ENCODE measurements around the gene CCDC61. TPM values are rescaled to one million over a fixed set of nuclear protein-coding genes. Genes with fewer than 3 reads are reported as not detected.
A peak's percentile ranks its signal among the peaks of the same experiment; 100 is the strongest.

Gene CCDC61
- polyA plus RNA-seq, 3 donors = 4.3 to 8.8 (median 6.1) TPM

- DNase-seq = no peak
- Histone ChIP-seq H3K36me3 (replicated peaks in 1 of 2; ENCODE audit: control insufficient read depth in 1 of 2, insufficient read depth in 2 of 2, low read length in 2 of 2) (no peaks in the 10 kb centered on the region), H2AFZ (ENCODE audit: insufficient read depth, low read depth, low read length, poor library complexity, severe bottlenecking) (no peak overlapping the region), H3K27ac (ENCODE audit: low read depth in 1 of 2, low read length in 2 of 2) (no peak overlapping the region), H4K20me1 (ENCODE audit: insufficient read depth, low read length) (no peaks in the 10 kb centered on the region), H3K79me2 (ENCODE audit: insufficient read depth, low read length) (no peaks in the 10 kb centered on the region), H3K4me3 (replicated peaks in 1 of 3; ENCODE audit: low read depth in 2 of 3, low read length in 3 of 3) (no peak overlapping the region), H3K4me1 (ENCODE audit: control insufficient read depth in 1 of 2, insufficient read depth in 2 of 2, low read length in 2 of 2) (peaks cover 8 to 10% of the 10 kb centered on the region in 2 donors), H3K9me3 (replicated peaks in 1 of 2; ENCODE audit: control insufficient read depth in 1 of 2, insufficient read depth in 1 of 2, low read length in 2 of 2) (peaks cover 6 to 7% of the 10 kb centered on the region in 2 donors), H3K4me2 (replicated peaks; ENCODE audit: extremely low read depth, low read length, poor library complexity, severe bottlenecking) (no peak overlapping the region), H3K9ac (ENCODE audit: insufficient read depth, low read length, poor library complexity, severe bottlenecking) (no peak overlapping the region), H3K27me3 (ENCODE audit: control insufficient read depth in 2 of 2, insufficient read depth in 2 of 2, low read length in 2 of 2) (peaks cover 0 to 2% of the 10 kb centered on the region in 2 donors)
- 38% methylated on average over 5 of the region's 8 CpGs for WGBS (ENCODE audit: insufficient coverage)
- H3K36me3 Mint-ChIP-seq = no peaks in the 10 kb centered on the region
- H3K4me1 Mint-ChIP-seq = peaks cover 5% of the 10 kb centered on the region
- intact Hi-C loops (cut with micrococcal nuclease) = no loop called here
- peaks cover 14 to 20% (median 18%) of the 10 kb centered on the region in 3 donors for H3K27me3 Mint-ChIP-seq (ENCODE audit: low read depth in 3 of 3)
- no peak overlapping the region for H3K27ac Mint-ChIP-seq
- H3K4me3 Mint-ChIP-seq = no peak overlapping the region
- peaks cover 4 to 11% (median 5%) of the 10 kb centered on the region in 7 donors for H3K9me3 Mint-ChIP-seq
- no peak for TF ChIP-seq CTCF (IDR thresholded peaks at IDR 0.05)
Measured at GRCh38 chr19:45952341-45952685, 43.0 kb upstream of the CCDC61 start.

GRCh38 chr19:45952686-45953505, 42.4 kb upstream of the CCDC61 start:
- Histone ChIP-seq H2AFZ (ENCODE audit: insufficient read depth, low read depth, low read length, poor library complexity, severe bottlenecking) (peak overlapping the region; percentile 43), H3K36me3 (replicated peaks in 1 of 2; ENCODE audit: control insufficient read depth in 1 of 2, insufficient read depth in 2 of 2, low read length in 2 of 2) (no peaks in the 10 kb centered on the region), H4K20me1 (ENCODE audit: insufficient read depth, low read length) (no peaks in the 10 kb centered on the region), H3K79me2 (ENCODE audit: insufficient read depth, low read length) (no peaks in the 10 kb centered on the region), H3K9me3 (replicated peaks in 1 of 2; ENCODE audit: control insufficient read depth in 1 of 2, insufficient read depth in 1 of 2, low read length in 2 of 2) (peaks cover 6 to 7% of the 10 kb centered on the region in 2 donors), H3K27me3 (ENCODE audit: control insufficient read depth in 2 of 2, insufficient read depth in 2 of 2, low read length in 2 of 2) (peaks cover 0 to 2% of the 10 kb centered on the region in 2 donors), H3K4me1 (ENCODE audit: control insufficient read depth in 1 of 2, insufficient read depth in 2 of 2, low read length in 2 of 2) (peaks cover 8 to 10% of the 10 kb centered on the region in 2 donors), H3K9ac (ENCODE audit: insufficient read depth, low read length, poor library complexity, severe bottlenecking) (no peak overlapping the region), H3K4me3 (replicated peaks in 1 of 3; ENCODE audit: low read depth in 2 of 3, low read length in 3 of 3) (peak overlapping the region in 1 of 3 experiments; percentile 64), H3K27ac (ENCODE audit: low read depth in 1 of 2, low read length in 2 of 2) (no peak overlapping the region), H3K4me2 (replicated peaks; ENCODE audit: extremely low read depth, low read length, poor library complexity, severe bottlenecking) (peak overlapping the region; percentile 52)
- Mint-ChIP-seq H3K9me3 (peaks cover 4 to 11% (median 5%) of the 10 kb centered on the region in 7 donors), H3K4me1 (peaks cover 5% of the 10 kb centered on the region), H3K27ac (no peak overlapping the region), H3K4me3 (peak overlapping the region; percentile 34 to 82), H3K36me3 (no peaks in the 10 kb centered on the region), H3K27me3 (ENCODE audit: low read depth in 3 of 3) (peaks cover 14 to 21% (median 20%) of the 10 kb centered on the region in 3 donors)
- peak in 1 of 3 donors; percentile 28 for DNase-seq
- intact Hi-C loops (cut with micrococcal nuclease) = no loop called here
- 3% methylated on average over 19 of the region's 43 CpGs for WGBS (ENCODE audit: insufficient coverage)
- no peak for TF ChIP-seq CTCF (IDR thresholded peaks at IDR 0.05)
